22Rv1 (cell line): ENCODE data around the gene GDPD1.
"Not testable (repeated sequence)": the region's sequence is repeated elsewhere in the genome, so short reads cannot be mapped to it uniquely, and the experiment has no call there.

ENCODE experiments used
- H3K27ac ChIP-seq: fragments of 450-650 bp; 2 replicates; pipeline ENCODE4 v1.5.1; 2017
- ZFX ChIP-seq: fragments of 450-650 bp; IDR thresholded peaks from 2 replicates; pipeline ENCODE4 v1.6.1; 2017; ENCODE audit warnings: antibody characterized with exemption, borderline replicate concordance
- TF ChIP-seq, protein P1 (sequence below): fragments of 450-650 bp; IDR thresholded peaks from 2 replicates; pipeline ENCODE4 v1.5.1; 2017; ENCODE audit warnings: mild to moderate bottlenecking

The GDPD1 gene

DNA sequence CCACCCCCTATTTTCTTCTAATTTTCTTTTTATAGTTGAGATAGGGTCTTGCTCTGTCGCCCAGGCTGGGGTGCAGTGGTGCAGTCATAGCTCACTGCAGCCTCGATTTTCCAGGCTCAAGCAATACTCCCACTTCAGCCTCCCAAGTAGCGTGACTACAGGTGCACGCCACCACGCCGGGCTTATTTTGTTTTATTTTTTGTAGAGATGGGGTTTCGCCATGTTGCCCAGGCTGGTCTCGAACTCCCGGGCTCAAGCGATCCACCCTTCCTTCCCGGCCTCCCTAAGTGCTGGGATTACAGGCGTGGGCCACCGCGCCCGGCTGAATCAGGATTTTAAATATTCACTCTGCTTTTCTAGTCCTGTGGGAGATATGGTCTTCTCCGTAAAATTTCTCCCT, 941 bp upstream of the GDPD1 start:
- TF ChIP-seq ZFX: no peak
- TF ChIP-seq, protein P1, sequence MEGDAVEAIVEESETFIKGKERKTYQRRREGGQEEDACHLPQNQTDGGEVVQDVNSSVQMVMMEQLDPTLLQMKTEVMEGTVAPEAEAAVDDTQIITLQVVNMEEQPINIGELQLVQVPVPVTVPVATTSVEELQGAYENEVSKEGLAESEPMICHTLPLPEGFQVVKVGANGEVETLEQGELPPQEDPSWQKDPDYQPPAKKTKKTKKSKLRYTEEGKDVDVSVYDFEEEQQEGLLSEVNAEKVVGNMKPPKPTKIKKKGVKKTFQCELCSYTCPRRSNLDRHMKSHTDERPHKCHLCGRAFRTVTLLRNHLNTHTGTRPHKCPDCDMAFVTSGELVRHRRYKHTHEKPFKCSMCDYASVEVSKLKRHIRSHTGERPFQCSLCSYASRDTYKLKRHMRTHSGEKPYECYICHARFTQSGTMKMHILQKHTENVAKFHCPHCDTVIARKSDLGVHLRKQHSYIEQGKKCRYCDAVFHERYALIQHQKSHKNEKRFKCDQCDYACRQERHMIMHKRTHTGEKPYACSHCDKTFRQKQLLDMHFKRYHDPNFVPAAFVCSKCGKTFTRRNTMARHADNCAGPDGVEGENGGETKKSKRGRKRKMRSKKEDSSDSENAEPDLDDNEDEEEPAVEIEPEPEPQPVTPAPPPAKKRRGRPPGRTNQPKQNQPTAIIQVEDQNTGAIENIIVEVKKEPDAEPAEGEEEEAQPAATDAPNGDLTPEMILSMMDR: no peak
- no peak overlapping the region for H3K27ac ChIP-seq

DNA sequence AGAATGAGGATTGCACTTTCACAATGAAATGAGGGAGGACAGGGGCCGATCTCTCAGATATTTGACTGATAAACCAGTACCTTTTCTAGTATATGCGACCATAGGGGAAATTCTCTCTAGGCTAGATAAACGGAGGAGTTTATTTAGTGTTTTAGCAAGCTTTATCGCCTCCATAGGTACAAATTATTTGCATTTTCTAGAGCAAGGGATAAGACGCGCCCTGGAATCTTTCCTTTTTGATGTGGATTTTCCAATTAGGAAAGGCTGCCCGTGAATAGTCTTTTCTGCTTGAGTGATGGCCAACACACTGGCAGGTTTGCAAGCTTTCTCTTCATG, 351 bp upstream of the GDPD1 start:
- H3K27ac ChIP-seq: peak overlapping the region; percentile 68
- TF ChIP-seq, protein P1: no peak
- no peak for TF ChIP-seq ZFX

DNA sequence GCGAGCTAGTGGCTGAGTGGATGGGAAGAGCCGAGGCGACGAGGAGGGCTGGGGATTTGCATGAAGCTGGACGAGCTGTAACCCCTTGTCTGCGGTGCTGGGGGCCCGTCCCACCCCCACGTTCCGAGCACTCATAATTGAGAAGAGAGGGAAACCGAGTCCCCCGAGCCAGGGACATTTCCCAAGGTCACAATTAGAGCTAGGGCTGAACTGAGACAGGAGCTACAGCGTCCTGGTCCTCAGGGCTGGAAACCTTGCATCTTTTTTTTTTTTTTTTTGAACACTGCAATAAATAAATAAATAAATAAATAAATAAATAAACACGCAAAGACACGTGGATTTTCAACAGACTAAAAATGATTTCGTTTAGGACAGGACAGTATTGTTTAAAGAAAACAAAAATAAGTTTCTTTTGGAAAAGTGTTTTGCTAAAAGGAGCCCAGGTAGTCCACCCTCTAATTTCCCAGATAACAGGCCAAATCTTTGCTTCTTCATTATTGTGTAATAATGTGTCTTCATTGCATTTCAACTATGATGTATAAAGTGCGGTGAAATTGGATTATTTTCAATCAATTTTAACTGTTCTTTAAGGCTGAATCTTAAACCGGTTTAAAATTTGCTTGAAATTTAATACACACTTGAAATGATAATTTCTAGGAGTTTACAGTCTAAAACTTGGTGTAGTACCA, 992 bp downstream of the GDPD1 start:
- TF ChIP-seq, protein P1: no peak
- no peak for TF ChIP-seq ZFX
- H3K27ac ChIP-seq: peak overlapping the region; percentile 68

DNA sequence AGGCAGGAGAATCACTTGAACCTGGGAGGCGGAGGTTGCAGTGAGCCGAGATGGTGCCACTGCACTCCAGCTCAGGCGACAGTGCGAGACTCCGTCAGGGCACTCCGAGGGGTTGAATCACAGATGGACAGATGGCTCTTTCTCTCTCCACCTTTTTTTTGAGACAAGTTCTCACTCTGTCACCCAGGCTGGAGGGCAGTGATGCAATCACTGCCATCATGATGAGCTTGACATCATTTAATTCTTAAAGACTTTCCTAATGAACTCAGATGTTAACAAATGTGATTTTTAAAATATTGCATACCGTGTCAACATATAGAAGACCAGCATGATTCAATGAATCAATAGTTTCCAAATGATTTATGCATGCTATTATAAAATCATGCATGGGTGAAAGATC, 3.5 kb downstream of the GDPD1 start:
- TF ChIP-seq, protein P1: no peak
- TF ChIP-seq ZFX: no peak
- H3K27ac ChIP-seq: no peak overlapping the region

DNA sequence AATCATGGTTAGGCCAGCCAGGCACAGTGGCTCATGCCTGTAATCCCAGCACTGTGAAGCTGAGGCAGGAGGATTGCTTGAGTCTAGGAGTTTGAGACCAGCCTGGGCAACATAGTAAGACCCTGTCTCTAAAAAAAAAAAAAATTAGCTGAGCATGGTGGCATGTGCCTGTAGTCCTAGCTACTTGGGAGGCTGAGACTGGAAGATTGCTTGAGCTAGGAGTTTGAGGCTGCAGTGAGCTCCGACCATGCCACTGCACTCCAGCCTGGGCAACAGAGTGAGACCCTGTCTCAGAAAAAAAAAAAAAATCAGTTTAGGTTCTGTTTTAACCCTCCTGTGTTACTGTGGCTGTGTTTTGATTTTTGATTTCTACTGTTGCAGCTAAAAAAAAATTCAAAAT, 8.3 kb downstream of the GDPD1 start:
- H3K27ac ChIP-seq: not testable (repeated sequence)

DNA sequence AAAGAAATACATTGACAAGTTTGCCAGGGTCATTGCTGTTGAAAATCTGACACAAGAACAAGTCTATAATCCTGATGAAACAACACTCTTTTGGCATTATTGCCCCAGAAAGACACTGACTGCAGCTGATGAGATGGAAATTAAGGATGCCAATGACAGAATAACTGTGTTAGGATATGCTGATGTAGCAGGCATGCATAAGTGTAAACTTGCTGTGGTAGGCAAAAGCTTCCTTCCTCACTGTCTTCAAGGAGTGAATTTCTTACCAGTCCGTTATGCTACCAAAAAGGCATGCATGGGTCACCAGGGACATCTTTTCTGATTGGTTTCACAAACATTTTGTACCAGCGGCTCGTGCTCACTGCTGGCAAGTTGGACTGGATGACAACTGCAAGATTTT, 10.5 kb downstream of the GDPD1 start:
- TF ChIP-seq, protein P1: no peak
- no peak for TF ChIP-seq ZFX
- H3K27ac ChIP-seq: no peak overlapping the region

DNA sequence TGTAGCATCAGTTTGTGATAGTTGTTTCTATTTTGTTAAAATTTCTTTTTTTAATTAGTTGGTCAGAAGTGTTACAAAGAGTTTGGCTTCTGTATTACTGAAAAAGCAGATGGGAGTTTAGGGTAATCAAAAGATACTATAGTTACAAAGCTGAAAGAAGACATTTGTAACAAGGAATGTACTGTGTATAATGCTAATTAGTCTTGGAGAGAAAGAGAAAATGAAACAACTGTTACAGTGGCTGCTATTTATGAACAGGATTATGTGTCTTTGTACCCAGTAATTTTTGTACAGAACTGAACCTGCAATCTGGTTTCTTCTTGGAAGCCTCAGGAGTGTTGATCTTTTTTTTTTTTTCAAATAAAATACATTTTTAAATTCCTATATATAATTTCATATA, 14.3 kb downstream of the GDPD1 start:
- TF ChIP-seq, protein P1: no peak
- TF ChIP-seq ZFX: no peak
- no peak overlapping the region for H3K27ac ChIP-seq

DNA sequence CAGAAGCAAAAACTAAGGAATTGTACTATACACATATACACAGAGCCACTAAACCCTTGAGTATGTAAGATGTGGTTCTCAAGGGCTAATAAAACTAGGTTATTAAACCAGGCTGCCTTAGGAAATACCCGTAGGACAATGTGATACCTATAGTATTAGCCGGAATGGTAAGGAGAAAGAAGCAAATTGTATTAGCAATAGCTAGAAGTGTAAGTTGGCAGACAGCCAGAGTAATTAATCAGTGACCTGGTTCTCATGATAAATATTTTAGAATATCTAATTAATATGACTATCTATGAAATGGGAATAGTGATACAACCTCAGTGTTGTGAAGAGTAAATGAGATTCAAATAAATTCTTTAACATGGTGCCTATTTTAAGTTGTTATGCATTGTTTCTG, 18.6 kb downstream of the GDPD1 start:
- no peak overlapping the region for H3K27ac ChIP-seq
- TF ChIP-seq, protein P1: no peak
